ENCODE measurements around the gene HSPA12A.

Gene HSPA12A

GRCh38 chr10:116744163-116744753 lies 1.9 kb upstream of the HSPA12A start:
- DNase-seq = no peak
- Mint-ChIP-seq H3K36me3 (ENCODE audit: low read depth) (no peaks in the 10 kb centered on the region), H3K9me3 (peaks cover 11% of the 10 kb centered on the region), H3K4me3 (peak overlapping the region; percentile 69), H3K4me1 (peaks cover 13% of the 10 kb centered on the region), H3K27me3 (ENCODE audit: low read depth, poor library complexity) (peaks cover 76% of the 10 kb centered on the region), H3K27ac (no peak overlapping the region)
- no peak for TF ChIP-seq CTCF (IDR thresholded peaks at IDR 0.05)

- DNase-seq = no peak
- H3K4me1 Mint-ChIP-seq = peaks cover 13% of the 10 kb centered on the region
- H3K27me3 Mint-ChIP-seq (ENCODE audit: low read depth, poor library complexity) = peaks cover 79% of the 10 kb centered on the region
- no peaks in the 10 kb centered on the region for H3K36me3 Mint-ChIP-seq (ENCODE audit: low read depth)
- peaks cover 6% of the 10 kb centered on the region for H3K9me3 Mint-ChIP-seq
- H3K27ac Mint-ChIP-seq = no peak overlapping the region
- no peak for TF ChIP-seq CTCF (IDR thresholded peaks at IDR 0.05)
- peak overlapping the region; percentile 74 for H3K4me3 Mint-ChIP-seq
These were observed 1.1 kb upstream of the HSPA12A start for GRCh38 chr10:116743266-116744064.

GRCh38 chr10:116741391-116742351 lies 695 bp downstream of the HSPA12A start:
- Mint-ChIP-seq H3K27me3 (ENCODE audit: low read depth, poor library complexity) (peaks cover 84% of the 10 kb centered on the region), H3K4me1 (peaks cover 13% of the 10 kb centered on the region), H3K27ac (no peak overlapping the region), H3K36me3 (ENCODE audit: low read depth) (no peaks in the 10 kb centered on the region), H3K9me3 (peaks cover 5% of the 10 kb centered on the region), H3K4me3 (peak overlapping the region; percentile 72)
- peak; percentile 49 for DNase-seq
- TF ChIP-seq CTCF (IDR thresholded peaks at IDR 0.05) = no peak

GRCh38 chr10:116740971-116741370 lies 1.4 kb downstream of the HSPA12A start:
- no peaks in the 10 kb centered on the region for H3K36me3 Mint-ChIP-seq (ENCODE audit: low read depth)
- peaks cover 88% of the 10 kb centered on the region for H3K27me3 Mint-ChIP-seq (ENCODE audit: low read depth, poor library complexity)
- H3K4me1 Mint-ChIP-seq = peaks cover 13% of the 10 kb centered on the region
- TF ChIP-seq CTCF (IDR thresholded peaks at IDR 0.05) = no peak
- H3K4me3 Mint-ChIP-seq = peak overlapping the region; percentile 75
- no peak overlapping the region for H3K27ac Mint-ChIP-seq
- peaks cover 12% of the 10 kb centered on the region for H3K9me3 Mint-ChIP-seq
- no peak for DNase-seq

- H3K27ac Mint-ChIP-seq = no peak overlapping the region
- no peak for TF ChIP-seq CTCF (IDR thresholded peaks at IDR 0.05)
- peaks cover 18% of the 10 kb centered on the region for H3K9me3 Mint-ChIP-seq
- no peaks in the 10 kb centered on the region for H3K4me1 Mint-ChIP-seq
- no peak for DNase-seq
- H3K27me3 Mint-ChIP-seq (ENCODE audit: low read depth, poor library complexity) = peaks cover 80% of the 10 kb centered on the region
- H3K36me3 Mint-ChIP-seq (ENCODE audit: low read depth) = no peaks in the 10 kb centered on the region
- no peak overlapping the region for H3K4me3 Mint-ChIP-seq
These were observed 4.0 kb downstream of the HSPA12A start for GRCh38 chr10:116738339-116738738.

Data from nephron progenitor cell (in vitro differentiated cells).